ENCODE measurements around the gene RNF224. TPM values are rescaled to one million over a fixed set of nuclear protein-coding genes. Genes with fewer than 3 reads are reported as not detected.
A peak's percentile ranks its signal among the peaks of the same experiment; 100 is the strongest.

Gene RNF224
- total and polyA plus RNA-seq, 2 of the 13 experiments (the other 11 are each of a cell fraction or from before 2014, with no cell fraction given) = 0.09 TPM; not detected in 1

DNA sequence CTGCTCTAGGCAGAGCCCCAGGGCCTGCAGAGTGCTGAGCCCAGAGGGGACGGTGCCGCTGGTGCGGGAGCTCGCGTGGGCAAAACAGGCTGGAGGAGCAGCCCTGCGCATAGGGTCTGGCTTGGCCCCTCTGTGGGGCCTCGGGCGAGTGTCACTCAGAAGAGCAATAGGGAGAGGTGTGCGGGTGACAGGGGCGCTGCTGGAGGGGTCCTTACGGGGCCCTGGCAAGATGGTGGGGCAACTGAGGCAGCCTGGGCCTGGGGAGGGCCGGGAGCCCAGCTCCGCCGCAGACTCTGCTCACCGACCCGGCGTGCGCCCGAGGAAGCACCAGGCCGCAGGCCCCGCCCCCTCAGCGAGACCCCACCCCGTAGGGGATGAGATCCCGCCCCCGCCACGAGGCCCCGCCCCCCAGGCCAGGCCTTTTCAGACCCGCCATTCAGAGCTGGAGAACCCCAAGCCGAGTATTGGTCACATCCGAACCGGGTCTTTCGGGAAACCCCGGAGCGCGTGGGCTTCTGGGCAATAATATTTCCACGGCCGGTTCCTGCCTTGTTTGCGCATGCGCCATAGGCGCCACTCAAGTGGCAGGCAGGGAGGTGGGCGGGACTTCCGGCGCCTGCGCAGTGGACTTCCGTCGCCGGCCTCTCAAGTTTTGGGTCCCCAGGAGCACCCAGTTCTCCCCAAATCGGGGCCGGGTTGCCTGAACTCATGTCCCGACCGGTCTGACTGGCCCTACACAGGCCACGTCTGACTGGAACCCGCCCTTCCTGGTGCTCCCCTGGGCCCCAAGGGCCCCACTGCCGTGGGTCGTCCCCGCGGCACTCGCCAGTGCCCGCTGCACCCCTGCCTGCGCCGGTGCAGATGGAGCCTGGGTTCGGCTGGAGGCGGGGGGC, 4.0 kb upstream of the RNF224 start (continued):
- TF ChIP-seq CHD2 (IDR thresholded peaks at IDR 0.05; ENCODE audit: low read depth, low read length) (no peak), ZNF207 (IDR thresholded peaks at IDR 0.05; ENCODE audit: borderline replicate concordance) (no peak), ZNF138 (CRISPR knock-in tag; IDR thresholded peaks at IDR 0.05; ENCODE audit: low read depth) (no peak), SNRNP70 (IDR thresholded peaks at IDR 0.05; ENCODE audit: low read depth, low read length) (no peak), ZNF20 (CRISPR knock-in tag; IDR thresholded peaks at IDR 0.05) (no peak), RFX5 (IDR thresholded peaks at IDR 0.05; ENCODE audit: low read depth, low read length) (no peak), ZC3H4 (CRISPR knock-in tag; IDR thresholded peaks at IDR 0.05; ENCODE audit: borderline replicate concordance) (peak; percentile 53), NFRKB (IDR thresholded peaks at IDR 0.05) (no peak), BCL6 (CRISPR knock-in tag; IDR thresholded peaks at IDR 0.05) (no peak), ZFX (CRISPR knock-in tag; IDR thresholded peaks at IDR 0.05; ENCODE audit: low read depth) (0 out of 2 replicates have a peak, but pooled peaks have one; percentile 72), HDAC2 (CRISPR knock-in tag; IDR thresholded peaks at IDR 0.05) (0 out of 2 replicates have a peak, but pooled peaks have one; percentile 7), ADNP (CRISPR knock-in tag; IDR thresholded peaks at IDR 0.05) (no peak), AHR (CRISPR knock-in tag; IDR thresholded peaks at IDR 0.05) (no peak; the same call in 1 of the 2 replicates), YEATS4 (CRISPR knock-in tag; IDR thresholded peaks at IDR 0.05; ENCODE audit: borderline replicate concordance) (no peak), ZNF24 (IDR thresholded peaks at IDR 0.05) (no peak), ZNF17 (CRISPR knock-in tag; IDR thresholded peaks at IDR 0.05) (no peak), GATAD2A (CRISPR knock-in tag; IDR thresholded peaks at IDR 0.05) (no peak), HCFC1 (IDR thresholded peaks at IDR 0.05; ENCODE audit: low read depth, low read length) (peak; percentile 37), ZNF672 (CRISPR knock-in tag; IDR thresholded peaks at IDR 0.05) (no peak)
- TF ChIP-seq, protein P1, sequence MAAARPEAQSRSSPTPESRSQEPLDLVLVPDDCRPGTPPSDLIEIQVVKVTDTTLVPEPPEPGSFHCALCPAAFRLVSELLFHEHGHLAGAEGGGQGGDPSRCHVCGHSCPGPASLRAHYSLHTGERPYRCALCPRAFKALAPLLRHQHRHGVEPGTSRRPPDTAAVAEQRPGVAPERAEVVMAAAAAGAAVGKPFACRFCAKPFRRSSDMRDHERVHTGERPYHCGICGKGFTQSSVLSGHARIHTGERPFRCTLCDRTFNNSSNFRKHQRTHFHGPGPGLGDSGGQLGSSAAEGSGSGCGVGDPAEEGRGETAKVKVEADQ (CRISPR knock-in tag; IDR thresholded peaks at IDR 0.05; ENCODE audit: borderline replicate concordance) = no peak
- TF ChIP-seq, protein P2, sequence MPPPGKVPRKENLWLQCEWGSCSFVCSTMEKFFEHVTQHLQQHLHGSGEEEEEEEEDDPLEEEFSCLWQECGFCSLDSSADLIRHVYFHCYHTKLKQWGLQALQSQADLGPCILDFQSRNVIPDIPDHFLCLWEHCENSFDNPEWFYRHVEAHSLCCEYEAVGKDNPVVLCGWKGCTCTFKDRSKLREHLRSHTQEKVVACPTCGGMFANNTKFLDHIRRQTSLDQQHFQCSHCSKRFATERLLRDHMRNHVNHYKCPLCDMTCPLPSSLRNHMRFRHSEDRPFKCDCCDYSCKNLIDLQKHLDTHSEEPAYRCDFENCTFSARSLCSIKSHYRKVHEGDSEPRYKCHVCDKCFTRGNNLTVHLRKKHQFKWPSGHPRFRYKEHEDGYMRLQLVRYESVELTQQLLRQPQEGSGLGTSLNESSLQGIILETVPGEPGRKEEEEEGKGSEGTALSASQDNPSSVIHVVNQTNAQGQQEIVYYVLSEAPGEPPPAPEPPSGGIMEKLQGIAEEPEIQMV (CRISPR knock-in tag; IDR thresholded peaks at IDR 0.05; ENCODE audit: low read depth) = no peak; the same call in 1 of the 2 replicates
- TF ChIP-seq, protein P3, sequence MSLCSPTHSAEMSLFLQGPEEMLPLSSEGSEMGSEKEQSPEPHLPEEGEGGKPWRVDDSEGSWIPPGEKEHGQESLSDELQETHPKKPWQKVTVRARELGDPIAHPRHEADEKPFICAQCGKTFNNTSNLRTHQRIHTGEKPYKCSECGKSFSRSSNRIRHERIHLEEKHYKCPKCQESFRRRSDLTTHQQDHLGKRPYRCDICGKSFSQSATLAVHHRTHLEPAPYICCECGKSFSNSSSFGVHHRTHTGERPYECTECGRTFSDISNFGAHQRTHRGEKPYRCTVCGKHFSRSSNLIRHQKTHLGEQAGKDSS (CRISPR knock-in tag; IDR thresholded peaks at IDR 0.05; ENCODE audit: borderline replicate concordance, low read depth) = peak; percentile 76; the same call in 1 of the 2 replicates
- TF ChIP-seq, protein P4, sequence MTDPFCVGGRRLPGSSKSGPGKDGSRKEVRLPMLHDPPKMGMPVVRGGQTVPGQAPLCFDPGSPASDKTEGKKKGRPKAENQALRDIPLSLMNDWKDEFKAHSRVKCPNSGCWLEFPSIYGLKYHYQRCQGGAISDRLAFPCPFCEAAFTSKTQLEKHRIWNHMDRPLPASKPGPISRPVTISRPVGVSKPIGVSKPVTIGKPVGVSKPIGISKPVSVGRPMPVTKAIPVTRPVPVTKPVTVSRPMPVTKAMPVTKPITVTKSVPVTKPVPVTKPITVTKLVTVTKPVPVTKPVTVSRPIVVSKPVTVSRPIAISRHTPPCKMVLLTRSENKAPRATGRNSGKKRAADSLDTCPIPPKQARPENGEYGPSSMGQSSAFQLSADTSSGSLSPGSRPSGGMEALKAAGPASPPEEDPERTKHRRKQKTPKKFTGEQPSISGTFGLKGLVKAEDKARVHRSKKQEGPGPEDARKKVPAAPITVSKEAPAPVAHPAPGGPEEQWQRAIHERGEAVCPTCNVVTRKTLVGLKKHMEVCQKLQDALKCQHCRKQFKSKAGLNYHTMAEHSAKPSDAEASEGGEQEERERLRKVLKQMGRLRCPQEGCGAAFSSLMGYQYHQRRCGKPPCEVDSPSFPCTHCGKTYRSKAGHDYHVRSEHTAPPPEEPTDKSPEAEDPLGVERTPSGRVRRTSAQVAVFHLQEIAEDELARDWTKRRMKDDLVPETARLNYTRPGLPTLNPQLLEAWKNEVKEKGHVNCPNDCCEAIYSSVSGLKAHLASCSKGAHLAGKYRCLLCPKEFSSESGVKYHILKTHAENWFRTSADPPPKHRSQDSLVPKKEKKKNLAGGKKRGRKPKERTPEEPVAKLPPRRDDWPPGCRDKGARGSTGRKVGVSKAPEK (CRISPR knock-in tag; IDR thresholded peaks at IDR 0.05; ENCODE audit: borderline replicate concordance) = no peak
- TF ChIP-seq, protein P5, sequence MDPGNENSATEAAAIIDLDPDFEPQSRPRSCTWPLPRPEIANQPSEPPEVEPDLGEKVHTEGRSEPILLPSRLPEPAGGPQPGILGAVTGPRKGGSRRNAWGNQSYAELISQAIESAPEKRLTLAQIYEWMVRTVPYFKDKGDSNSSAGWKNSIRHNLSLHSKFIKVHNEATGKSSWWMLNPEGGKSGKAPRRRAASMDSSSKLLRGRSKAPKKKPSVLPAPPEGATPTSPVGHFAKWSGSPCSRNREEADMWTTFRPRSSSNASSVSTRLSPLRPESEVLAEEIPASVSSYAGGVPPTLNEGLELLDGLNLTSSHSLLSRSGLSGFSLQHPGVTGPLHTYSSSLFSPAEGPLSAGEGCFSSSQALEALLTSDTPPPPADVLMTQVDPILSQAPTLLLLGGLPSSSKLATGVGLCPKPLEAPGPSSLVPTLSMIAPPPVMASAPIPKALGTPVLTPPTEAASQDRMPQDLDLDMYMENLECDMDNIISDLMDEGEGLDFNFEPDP (CRISPR knock-in tag; conservative IDR thresholded peaks at IDR 0.05) = no peak
